Stimulated activated naive CD8-positive, alpha-beta T cell treated with anti-CD3 and anti-CD28 coated beads, Interleukin-15, amount 100 ng/mL, for 72 hours (primary cell): Measurements from ENCODE around the gene SCNN1A.

Experiments used
- ATAC-seq: fragments of 150-1000 bp; cut with Tn5 transposase; 2 replicates; pipeline ENCODE4 v1.10.0; 2021; ENCODE audit warnings: mild to moderate bottlenecking, moderate library complexity
- DNase-seq, 2 donors: peaks; one replicate each; pipeline ENCODE4 v3.0.0; 2021 to 2022
- H3K27ac Mint-ChIP-seq, 2 donors: one replicate each; pipeline ENCODE4 v1.8.0; 2022; ENCODE audit warnings: mild to moderate bottlenecking in 2 of 2, mixed read lengths in 2 of 2, moderate library complexity in 2 of 2
- H3K27me3 Mint-ChIP-seq: one replicate; pipeline ENCODE4 v1.8.0; 2022; ENCODE audit warnings: mixed read lengths
- H3K4me1 Mint-ChIP-seq: one replicate; pipeline ENCODE4 v1.8.0; 2022; ENCODE audit warnings: mild to moderate bottlenecking, mixed read lengths
- H3K4me3 Mint-ChIP-seq, 2 donors: one replicate each; pipeline ENCODE4 v1.8.0; 2022; ENCODE audit warnings: mild to moderate bottlenecking in 2 of 2, mixed read lengths in 2 of 2, moderate library complexity in 1 of 2
- H3K9me3 Mint-ChIP-seq, 2 donors: one replicate each; pipeline ENCODE4 v1.8.0; 2022; ENCODE audit warnings: mixed read lengths in 2 of 2

SCNN1A gene

GRCh38 chr12:6336889-6337853 is 38.2 kb downstream of the SCNN1A start:
- Mint-ChIP-seq H3K4me1 (peaks cover 6% of the 10 kb centered on the region), H3K4me3 (no peak overlapping the region), H3K27me3 (no peaks in the 10 kb centered on the region), H3K9me3 (no peaks in the 10 kb centered on the region), H3K27ac (peak overlapping the region in 1 of 2 donors; percentile 81)
- DNase-seq (peak in 1 of 2 donors; percentile 51), ATAC-seq (peak; percentile 15)

DNA sequence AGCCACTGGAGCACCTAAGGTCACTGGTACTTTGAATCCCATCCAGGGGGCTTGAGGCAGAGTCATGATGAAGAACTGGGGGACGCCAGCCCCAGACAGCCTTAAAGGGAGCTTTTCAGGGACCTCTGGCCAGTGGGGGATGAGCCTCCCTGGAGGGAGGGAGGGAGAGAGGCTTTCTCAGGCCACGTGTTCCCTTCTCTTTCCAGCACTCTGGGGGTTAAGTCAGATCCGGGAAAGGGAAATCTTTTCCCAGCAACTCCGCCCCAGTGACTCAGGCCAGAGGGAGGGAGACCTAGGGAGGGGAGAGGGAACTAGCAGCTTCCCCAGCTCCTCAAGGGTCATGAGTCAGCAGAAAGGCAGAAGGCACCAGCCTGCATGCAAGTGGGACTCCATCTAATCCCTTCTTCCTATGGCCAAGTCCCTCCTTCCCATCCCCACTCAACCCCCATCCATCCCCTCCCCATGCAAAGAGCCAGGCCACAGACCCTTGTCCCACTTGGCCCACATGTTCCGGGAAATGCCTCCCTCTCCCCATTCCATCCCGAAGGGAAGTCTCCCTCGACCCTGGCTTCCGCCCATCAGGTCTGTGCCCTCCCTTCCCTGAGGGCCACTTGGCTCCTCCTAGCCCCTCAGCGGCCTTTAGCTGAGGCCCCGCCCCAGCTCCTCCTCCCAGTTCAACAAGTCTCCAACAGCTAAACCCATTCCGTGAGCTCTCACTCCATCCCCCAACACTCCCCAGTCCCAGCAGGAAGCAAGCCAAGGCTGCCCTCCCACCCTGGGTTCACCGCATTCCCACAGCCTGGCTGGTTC is 39.1 kb downstream of the SCNN1A start:
- peak; percentile 53 to 61 for DNase-seq
- peak; percentile 40 for ATAC-seq
- H3K27me3 Mint-ChIP-seq = no peaks in the 10 kb centered on the region
- H3K27ac Mint-ChIP-seq = peak overlapping the region in 1 of 2 donors; percentile 92
- no peak overlapping the region for H3K4me3 Mint-ChIP-seq
- H3K9me3 Mint-ChIP-seq = no peaks in the 10 kb centered on the region
- peaks cover 4% of the 10 kb centered on the region for H3K4me1 Mint-ChIP-seq

- H3K4me1 Mint-ChIP-seq = peaks cover 11% of the 10 kb centered on the region
- no peaks in the 10 kb centered on the region for H3K9me3 Mint-ChIP-seq
- H3K4me3 Mint-ChIP-seq = no peak overlapping the region
- peak; percentile 83 to 88 for DNase-seq
- no peaks in the 10 kb centered on the region for H3K27me3 Mint-ChIP-seq
- H3K27ac Mint-ChIP-seq = peak overlapping the region in 1 of 2 donors; percentile 86
- ATAC-seq = peak; percentile 85
Observed at GRCh38 chr12:6335451-6336078, 39.8 kb downstream of the SCNN1A start.

DNA sequence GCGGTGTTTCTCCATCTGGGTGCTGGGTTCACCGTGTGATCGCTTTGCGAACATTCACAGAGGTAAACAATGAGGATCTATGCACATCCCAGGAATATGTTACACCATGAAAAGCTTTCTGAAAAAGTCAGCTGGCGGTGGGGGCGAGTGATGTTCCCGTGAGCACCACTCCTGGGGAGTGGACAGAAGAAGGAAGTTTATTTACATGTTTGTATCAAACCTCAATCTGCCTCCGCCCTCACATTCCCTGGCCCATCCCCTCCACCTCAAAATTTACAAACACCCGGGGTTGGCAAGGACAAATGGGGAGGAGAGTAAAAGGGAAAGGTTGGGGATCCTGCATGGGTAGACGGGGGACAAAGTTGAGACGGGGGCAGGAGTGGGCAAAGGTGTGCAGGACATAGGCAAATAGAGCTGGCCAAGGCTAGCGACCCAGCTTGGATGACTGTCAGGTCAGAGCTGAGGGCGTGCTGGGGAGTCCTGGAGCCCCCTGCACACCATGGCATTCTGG is 40.4 kb downstream of the SCNN1A start:
- Mint-ChIP-seq H3K4me3 (no peak overlapping the region), H3K27me3 (no peaks in the 10 kb centered on the region), H3K9me3 (no peaks in the 10 kb centered on the region), H3K4me1 (peaks cover 17% of the 10 kb centered on the region), H3K27ac (peak overlapping the region in 1 of 2 donors; percentile 51)
- no peak for DNase-seq
- no peak for ATAC-seq

GRCh38 chr12:6334359-6334758 is 41.0 kb downstream of the SCNN1A start:
- Mint-ChIP-seq H3K4me1 (peaks cover 19% of the 10 kb centered on the region), H3K27ac (no peak overlapping the region), H3K4me3 (peak overlapping the region; percentile 74 to 76), H3K9me3 (no peaks in the 10 kb centered on the region), H3K27me3 (no peaks in the 10 kb centered on the region)
- ATAC-seq = no peak
- no peak for DNase-seq

DNA sequence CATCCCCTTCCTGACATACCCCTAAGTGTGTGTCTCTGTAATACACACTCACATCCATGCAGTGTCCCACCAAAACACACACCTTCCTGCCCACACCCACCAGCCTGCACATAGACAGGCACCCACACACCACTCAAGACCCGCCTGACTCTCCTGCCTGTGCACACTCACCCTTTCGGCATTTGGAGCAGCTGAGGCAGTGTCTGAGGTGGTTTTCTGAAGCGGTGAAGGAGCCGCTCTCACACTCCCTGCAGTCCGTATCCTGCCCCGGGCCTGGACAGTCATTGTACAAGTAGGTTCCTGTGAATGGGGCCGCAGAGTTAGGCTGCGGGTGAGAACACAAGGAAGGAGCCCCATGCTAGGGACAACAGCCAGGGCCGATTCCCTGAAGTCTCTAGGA is 41.8 kb downstream of the SCNN1A start:
- ATAC-seq = peak; percentile 37

DNA sequence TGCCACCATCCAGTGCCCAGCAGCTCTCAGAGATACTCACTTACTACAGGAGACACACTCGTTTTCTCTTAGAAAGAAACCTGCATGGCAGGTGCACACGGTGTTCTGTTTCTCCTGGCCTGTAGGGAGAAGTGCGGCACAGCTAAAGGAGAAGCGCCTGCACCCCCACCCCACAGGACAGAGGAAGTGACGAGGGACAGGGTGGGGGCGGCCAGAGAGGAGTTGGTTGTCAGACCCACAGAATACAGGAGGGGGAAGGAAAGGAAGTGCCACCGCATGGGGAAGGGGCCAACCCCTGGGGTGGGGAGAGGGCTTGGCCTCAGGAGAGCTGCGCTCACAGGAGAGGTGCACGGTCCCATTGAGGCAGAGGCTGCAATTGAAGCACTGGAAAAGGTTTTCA is 42.3 kb downstream of the SCNN1A start:
- Mint-ChIP-seq H3K27ac (peak overlapping the region; percentile 7 to 84), H3K4me1 (peaks cover 26% of the 10 kb centered on the region), H3K9me3 (no peaks in the 10 kb centered on the region), H3K27me3 (no peaks in the 10 kb centered on the region), H3K4me3 (peak overlapping the region; percentile 74 to 76)
- peak; percentile 10 for ATAC-seq
- no peak for DNase-seq

More for the DNA sequence above, 41.8 kb downstream of the SCNN1A start:
- Mint-ChIP-seq H3K4me1 (peaks cover 20% of the 10 kb centered on the region), H3K9me3 (no peaks in the 10 kb centered on the region), H3K4me3 (peak overlapping the region; percentile 74 to 76), H3K27ac (peak overlapping the region in 1 of 2 donors; percentile 83), H3K27me3 (no peaks in the 10 kb centered on the region)
- peak in 1 of 2 donors; percentile 55 for DNase-seq

- peaks cover 30% of the 10 kb centered on the region for H3K4me1 Mint-ChIP-seq
- peak overlapping the region; percentile 74 to 76 for H3K4me3 Mint-ChIP-seq
Observed at GRCh38 chr12:6332459-6332858, 42.9 kb downstream of the SCNN1A start.

GRCh38 chr12:6330999-6331714 is 44.2 kb downstream of the SCNN1A start:
- no peaks in the 10 kb centered on the region for H3K9me3 Mint-ChIP-seq
- no peak for DNase-seq
- peak overlapping the region in 1 of 2 donors; percentile 61 for H3K27ac Mint-ChIP-seq
- peaks cover 37% of the 10 kb centered on the region for H3K4me1 Mint-ChIP-seq
- no peak overlapping the region for H3K4me3 Mint-ChIP-seq
- no peak for ATAC-seq
- H3K27me3 Mint-ChIP-seq = no peaks in the 10 kb centered on the region

More at GRCh38 chr12:6332459-6332858, 42.9 kb downstream of the SCNN1A start:
- Mint-ChIP-seq H3K9me3 (no peaks in the 10 kb centered on the region), H3K27me3 (no peaks in the 10 kb centered on the region), H3K27ac (peak overlapping the region in 1 of 2 donors; percentile 84)
- ATAC-seq (no peak), DNase-seq (no peak)

- H3K9me3 Mint-ChIP-seq = no peaks in the 10 kb centered on the region
- H3K27me3 Mint-ChIP-seq = no peaks in the 10 kb centered on the region
- DNase-seq = no peak
- H3K4me3 Mint-ChIP-seq = peak overlapping the region in 1 of 2 donors; percentile 9
- H3K4me1 Mint-ChIP-seq = peaks cover 45% of the 10 kb centered on the region
- peak overlapping the region; percentile 40 to 79 for H3K27ac Mint-ChIP-seq
- no peak for ATAC-seq
Observed at GRCh38 chr12:6330192-6330591, 45.2 kb downstream of the SCNN1A start.

DNA sequence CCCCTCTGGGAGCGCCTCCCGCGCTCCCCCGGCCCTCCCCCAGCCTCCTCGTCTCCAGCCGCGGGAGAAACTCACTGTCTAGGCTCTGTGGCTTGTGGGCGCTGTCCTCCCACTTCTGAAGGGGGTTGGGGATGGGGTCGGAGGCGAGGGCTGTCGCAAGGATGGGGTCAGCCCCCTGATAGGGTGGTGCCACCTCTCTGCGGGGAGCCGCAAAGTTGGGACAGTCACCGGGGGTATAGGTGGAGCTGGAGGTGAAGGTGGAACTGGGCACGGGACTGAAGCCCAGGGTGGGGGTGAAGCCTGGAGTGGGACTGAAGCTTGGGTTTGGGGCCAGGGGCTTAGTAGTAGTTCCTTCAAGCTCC is 45.7 kb downstream of the SCNN1A start:
- DNase-seq (no peak), ATAC-seq (no peak)
- no peaks in the 10 kb centered on the region for H3K27me3 Mint-ChIP-seq
- peak overlapping the region in 1 of 2 donors; percentile 24 for H3K27ac Mint-ChIP-seq
- peaks cover 50% of the 10 kb centered on the region for H3K4me1 Mint-ChIP-seq
- no peaks in the 10 kb centered on the region for H3K9me3 Mint-ChIP-seq
- no peak overlapping the region for H3K4me3 Mint-ChIP-seq

DNA sequence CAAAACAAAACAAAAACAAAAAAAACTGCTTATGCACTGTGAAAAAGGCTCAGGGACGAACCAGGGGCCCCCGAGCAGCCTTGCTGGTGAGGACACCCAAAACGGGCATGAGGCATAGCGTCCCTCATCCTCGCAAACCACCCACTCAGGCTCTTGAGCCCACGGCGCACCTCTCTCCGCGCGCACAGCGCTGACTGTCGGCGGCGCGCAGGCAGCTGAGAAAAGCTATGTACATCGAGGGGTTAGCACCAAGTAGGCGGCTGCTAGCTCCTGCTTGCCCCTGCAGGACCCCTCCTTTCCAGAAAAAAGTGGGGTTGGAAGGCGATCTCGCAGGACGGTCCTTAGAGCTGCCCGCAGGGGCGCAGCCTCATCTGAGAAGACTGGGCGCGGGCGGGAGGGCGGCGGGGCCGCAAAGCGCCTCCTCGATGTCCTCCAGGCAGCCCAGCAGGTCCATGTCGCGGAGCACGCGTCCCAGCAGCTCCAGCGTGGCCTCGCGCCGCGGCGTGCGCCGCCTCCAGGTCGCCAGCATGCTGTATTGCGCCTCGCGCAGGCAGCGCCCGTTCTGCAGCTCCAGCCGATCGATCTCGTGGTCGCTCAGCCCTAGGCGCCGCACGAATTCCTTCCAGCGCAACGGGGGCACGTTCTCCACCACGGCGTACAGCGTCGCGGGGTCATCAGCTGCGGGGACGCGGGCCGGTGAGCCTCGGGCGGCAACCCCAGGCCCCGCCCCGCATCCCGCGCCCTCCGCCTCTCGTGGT is 46.2 kb downstream of the SCNN1A start:
- ATAC-seq (peak; percentile 22), DNase-seq (no peak)
- Mint-ChIP-seq H3K9me3 (no peaks in the 10 kb centered on the region), H3K27me3 (no peaks in the 10 kb centered on the region), H3K27ac (no peak overlapping the region), H3K4me1 (peaks cover 56% of the 10 kb centered on the region), H3K4me3 (no peak overlapping the region)

- Mint-ChIP-seq H3K4me1 (peaks cover 65% of the 10 kb centered on the region), H3K27me3 (no peaks in the 10 kb centered on the region), H3K27ac (no peak overlapping the region), H3K4me3 (no peak overlapping the region), H3K9me3 (no peaks in the 10 kb centered on the region)
- no peak for DNase-seq
- no peak for ATAC-seq
Observed at GRCh38 chr12:6328045-6328779, 47.2 kb downstream of the SCNN1A start.
